ENCODE results near the gene SLC6A11.

Gene SLC6A11

GRCh38 chr3:10890665-10891064, 74.6 kb downstream of the SLC6A11 start:
- no peak for DNase-seq

DNA sequence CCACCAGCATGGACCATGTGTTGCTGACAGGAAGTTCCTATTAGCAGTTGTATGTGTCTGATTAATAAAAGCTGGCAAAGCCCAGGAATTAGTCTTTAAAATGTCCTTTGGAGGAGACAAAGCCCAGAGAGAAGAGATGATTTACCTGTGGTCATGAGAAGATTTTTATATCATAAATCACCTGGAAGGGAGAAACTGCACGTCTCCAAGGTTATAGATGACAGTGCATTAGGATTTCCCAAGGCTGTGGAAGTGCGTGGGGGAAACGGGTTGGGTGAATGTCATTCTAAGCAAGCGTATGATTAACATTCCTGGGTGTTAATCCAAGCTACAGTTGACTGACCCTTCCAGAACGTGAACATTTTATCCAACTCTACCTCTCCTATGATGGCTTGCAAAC, 76.6 kb downstream of the SLC6A11 start:
- no peak for DNase-seq

- no peak for DNase-seq
Measured at GRCh38 chr3:10901296-10901945, 85.4 kb downstream of the SLC6A11 start.

DNA sequence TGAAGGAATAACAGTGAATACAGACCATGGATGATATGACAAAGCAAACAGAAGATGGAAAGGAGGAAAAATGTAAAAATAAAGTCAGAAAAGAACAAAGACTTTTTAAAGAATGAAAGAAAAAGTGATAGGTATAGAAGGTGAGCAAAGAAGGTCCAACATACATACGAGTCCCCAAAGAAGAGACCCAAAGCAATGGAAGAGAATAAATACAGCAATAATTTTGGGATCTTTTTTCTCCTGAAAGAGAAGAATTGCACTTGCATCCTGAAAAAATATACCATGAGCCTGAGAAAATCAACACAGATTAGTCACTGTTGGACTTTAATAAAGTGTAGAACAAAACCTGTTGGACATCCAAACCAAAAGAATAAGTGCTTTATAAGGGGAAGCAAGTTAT, 91.2 kb downstream of the SLC6A11 start:
- DNase-seq, result no peak

GRCh38 chr3:10910367-10910766, 94.3 kb downstream of the SLC6A11 start:
- no peak for DNase-seq

DNA sequence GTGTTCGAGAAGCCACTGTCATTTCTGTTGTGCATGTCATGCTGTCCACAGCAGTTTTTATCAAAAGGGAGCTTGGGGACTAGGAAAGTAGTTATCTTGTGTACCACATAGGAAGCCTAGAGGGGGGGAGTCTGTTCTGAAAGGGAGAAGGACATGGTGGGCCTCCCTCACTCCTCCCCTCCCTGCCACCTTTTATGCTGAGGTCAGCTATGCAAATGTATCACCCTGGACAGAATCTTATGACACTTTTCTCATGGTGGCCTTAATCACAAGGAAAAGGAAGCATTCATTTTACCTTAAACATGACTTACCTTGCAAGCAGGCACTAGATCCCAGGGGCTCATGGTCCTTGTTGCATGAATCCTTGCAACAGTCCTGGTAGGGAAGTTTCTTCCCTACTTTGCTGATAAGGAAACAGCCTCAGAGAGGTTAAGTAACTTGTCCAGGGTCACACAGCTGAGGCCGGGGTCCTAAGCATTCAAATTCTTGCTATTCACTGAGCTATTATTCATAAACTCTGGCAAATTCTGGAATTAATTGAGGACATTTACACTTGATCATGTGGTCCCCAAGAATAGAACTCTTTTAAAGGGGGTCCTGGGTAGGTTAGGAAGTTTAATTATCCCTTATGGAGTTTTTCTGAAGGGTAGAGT, 95.4 kb downstream of the SLC6A11 start:
- no peak for DNase-seq

GRCh38 chr3:10912786-10913185, 96.8 kb downstream of the SLC6A11 start:
- no peak for DNase-seq

- DNase-seq, result no peak
Measured at GRCh38 chr3:10915376-10915775, 99.3 kb downstream of the SLC6A11 start.

DNA sequence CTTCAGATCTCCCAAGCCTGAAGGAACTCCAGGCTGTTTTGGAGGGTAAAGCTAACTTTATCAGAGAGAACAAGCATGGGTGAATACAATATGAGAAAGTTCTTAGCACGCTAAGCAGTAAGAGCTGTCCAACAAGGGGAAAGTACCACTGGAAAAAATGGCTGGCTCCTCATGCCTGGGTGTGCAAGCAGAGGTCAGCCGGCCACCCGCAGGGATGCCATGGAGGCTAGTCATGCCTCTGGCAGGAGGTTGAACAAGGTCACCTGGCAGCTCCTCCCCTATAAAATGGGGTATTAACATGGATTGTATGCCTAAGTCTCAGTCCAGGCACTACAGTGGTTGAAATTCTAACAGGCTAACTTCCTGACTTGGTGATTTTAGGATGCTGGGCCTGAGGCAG, 101.1 kb downstream of the SLC6A11 start:
- DNase-seq, result no peak

GRCh38 chr3:10918011-10918410, 102.0 kb downstream of the SLC6A11 start:
- DNase-seq, result no peak

DNA sequence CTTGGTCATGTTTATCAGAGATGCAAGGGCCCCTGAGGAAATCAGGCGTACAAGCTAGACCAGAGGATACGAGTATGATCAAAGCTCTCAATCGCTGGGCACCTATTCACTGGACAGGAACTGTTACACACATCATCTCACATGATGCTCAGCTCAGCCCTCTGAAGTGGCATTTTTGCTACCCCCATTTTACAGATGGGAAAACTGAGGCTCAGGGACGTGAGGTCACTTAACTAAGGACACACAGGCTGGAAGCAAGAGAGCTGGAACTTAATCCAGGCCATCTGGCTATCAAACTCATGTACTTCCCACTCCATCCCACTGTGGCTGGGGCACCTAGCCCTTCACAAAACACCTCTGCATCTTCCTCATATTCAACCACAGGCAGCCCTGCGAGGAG, 103.6 kb downstream of the SLC6A11 start:
- no peak for DNase-seq

- no peak for DNase-seq
Measured at GRCh38 chr3:10925436-10926255, 109.6 kb downstream of the SLC6A11 start.

GRCh38 chr3:10926256-10926810, 110.3 kb downstream of the SLC6A11 start:
- no peak for DNase-seq

DNA sequence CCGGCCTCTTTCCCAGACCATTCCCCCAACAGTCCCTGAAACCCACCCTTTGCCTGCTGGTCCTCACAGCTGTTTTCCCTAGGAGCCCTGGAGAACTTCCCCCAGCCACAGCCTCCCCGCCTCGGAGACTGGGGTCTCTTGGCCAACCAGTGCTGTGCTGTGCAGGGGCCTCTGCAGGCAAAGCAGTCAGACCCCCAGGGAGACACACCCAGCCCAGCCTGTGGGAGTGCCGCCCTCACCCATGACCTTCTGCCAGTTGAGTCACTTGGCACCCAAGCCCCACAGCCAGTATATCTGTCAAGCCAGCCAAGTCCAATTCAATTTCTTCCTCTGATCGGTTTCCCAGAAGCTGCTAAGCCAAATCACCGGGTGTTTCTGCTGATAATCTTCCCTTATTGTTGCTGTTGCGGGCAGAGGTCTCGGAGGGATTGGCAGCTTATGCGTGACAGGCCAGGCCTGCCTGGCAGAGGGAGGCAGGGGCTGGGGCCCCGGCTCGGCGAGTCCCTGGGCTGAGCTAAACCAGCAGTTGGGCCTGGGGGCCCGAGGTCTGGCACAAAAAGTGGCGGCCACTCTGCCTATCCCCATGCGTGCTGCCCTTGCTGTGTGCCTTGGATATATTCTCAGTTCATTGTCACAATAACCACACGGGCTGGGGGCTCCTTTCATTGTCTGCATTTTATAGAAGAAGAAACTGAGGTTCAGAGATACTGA, 110.9 kb downstream of the SLC6A11 start:
- no peak for DNase-seq

- DNase-seq, result no peak
Measured at GRCh38 chr3:10927551-10927950, 111.5 kb downstream of the SLC6A11 start.

DNA sequence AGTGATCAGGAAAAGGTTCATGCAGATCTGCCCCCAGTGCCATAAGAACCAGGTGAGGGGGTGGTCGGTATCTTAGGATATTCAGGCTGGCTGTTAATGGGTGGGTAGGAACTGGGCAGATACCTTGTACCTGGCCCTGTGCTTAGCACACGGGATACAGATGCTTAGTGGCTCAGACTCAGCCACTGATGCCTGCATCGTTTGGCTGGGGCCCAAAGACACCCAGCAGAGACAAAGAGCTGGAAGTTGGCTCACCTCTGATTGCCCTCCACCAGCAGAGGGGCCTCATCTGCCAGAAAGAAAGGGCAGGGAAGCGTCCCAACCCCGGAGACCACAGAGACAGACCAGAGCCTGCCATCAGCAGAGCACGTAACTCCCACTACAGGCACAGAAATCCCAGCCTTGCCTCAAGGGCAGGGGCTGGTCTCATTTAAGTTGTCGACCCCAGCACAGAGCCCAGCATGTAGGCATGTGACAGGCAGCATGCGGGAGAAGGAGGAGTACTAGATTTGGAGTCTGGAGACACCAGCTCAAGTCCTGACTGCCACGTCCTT, 112.5 kb downstream of the SLC6A11 start:
- DNase-seq, result no peak

GRCh38 chr3:10928961-10929471, 113.0 kb downstream of the SLC6A11 start:
- no peak for DNase-seq

GRCh38 chr3:10929978-10930665, 114.1 kb downstream of the SLC6A11 start:
- no peak for DNase-seq

GRCh38 chr3:10930666-10931040, 114.6 kb downstream of the SLC6A11 start:
- DNase-seq, result no peak

DNA sequence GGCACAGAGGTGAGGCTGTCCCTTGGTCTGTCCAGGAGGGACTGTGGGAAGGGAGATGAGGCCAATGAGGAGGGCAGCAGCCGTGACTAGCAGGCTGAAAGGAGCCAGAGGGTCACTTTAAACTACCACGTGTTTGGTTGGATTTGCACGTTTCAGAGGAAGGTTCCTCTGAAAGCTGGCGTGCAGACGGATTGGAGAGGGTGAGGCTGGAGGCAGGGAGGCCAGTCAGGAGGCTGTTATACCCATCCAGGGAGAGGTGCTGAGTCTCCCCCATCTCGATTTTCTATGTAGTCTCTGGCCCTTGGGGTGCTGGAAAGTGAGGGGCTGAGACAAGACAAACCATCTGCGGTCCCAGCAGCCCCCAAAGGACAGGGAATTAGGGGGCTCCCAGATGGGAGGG, 116.6 kb downstream of the SLC6A11 start:
- DNase-seq, result no peak

DNA sequence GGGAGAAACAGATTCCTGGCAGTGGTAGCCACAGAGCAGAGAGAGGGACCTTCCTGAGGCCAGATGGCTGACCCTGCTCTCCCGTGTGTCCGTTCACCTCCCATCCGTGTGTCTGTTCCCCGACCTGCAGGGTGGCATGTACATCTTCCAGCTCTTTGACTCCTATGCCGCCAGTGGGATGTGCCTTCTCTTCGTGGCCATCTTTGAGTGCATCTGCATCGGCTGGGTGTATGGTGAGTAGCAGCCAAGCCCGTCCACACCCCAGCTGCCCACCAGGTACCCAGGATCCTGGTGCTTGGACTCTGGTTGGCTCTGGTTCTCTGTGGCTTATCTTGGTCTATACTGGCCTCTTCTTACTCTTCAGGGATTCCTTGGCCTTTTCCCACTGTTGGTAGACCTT, 117.0 kb downstream of the SLC6A11 start:
- no peak for DNase-seq

- no peak for DNase-seq
Measured at GRCh38 chr3:10933470-10933804, 117.4 kb downstream of the SLC6A11 start.
